H1 (cell line): ENCODE measurements around the gene PRR12. TPM values are rescaled to one million over a fixed set of nuclear protein-coding genes. Genes with fewer than 3 reads are reported as not detected.

Experiments
- CTCF ChIA-PET: fragments of 300-600 bp; sonication (Branson Sonifier 250); formaldehyde crosslinking; loops from one replicate; lab custom pipeline; 2021; ENCODE audit not compliant: partially characterized antibody; lab: Charles Lee
- POLR2A ChIA-PET: fragments of 300-600 bp; sonication (Branson Sonifier 250); formaldehyde crosslinking; loops from one replicate; lab custom pipeline; 2021; ENCODE audit warnings: inconsistent platforms; ENCODE audit not compliant: partially characterized antibody; lab: Charles Lee
- DNase-seq, 2 experiments: peaks; one replicate each; pipeline versions ENCODE4 v3.0.0 to v3.0.0-alpha.2; 2010 to 2022; ENCODE audit warnings: low spot score in 2 of 2, low read depth in 1 of 2, mixed read lengths in 1 of 2
- FAIRE-seq: peaks from 2 replicates; lab custom pipeline; 2011; peaks lifted over from hg19 to GRCh38; lab: Jason Lieb, UNC
- H2AFZ ChIP-seq: 2 replicates; pipeline ENCODE4 v1.8.1; 2012; ENCODE audit warnings: low read length, inconsistent platforms
- H2AK5ac ChIP-seq: 2 replicates; pipeline ENCODE4 v1.6.1; 2013; ENCODE audit warnings: low read depth, low read length
- H2BK120ac ChIP-seq: replicated peaks from 2 replicates; pipeline ENCODE3; 2013; ENCODE audit warnings: low read depth, low read length, inconsistent platforms
- H2BK12ac ChIP-seq: 2 replicates; pipeline ENCODE4 v1.6.1; 2013; ENCODE audit warnings: low read depth, low read length
- H2BK15ac ChIP-seq: 2 replicates; pipeline ENCODE4 v1.6.1; 2013; ENCODE audit warnings: low read length
- H2BK20ac ChIP-seq: 2 replicates; pipeline ENCODE4 v1.6.1; 2013; ENCODE audit warnings: low read length
- H2BK5ac ChIP-seq: 2 replicates; pipeline ENCODE4 v1.6.1; 2013; ENCODE audit warnings: low read depth, low read length
- H3K14ac ChIP-seq: 2 replicates; pipeline ENCODE4 v1.6.1; 2013; ENCODE audit warnings: inconsistent platforms; ENCODE audit not compliant: insufficient read length
- H3K18ac ChIP-seq: 2 replicates; pipeline ENCODE4 v1.6.1; 2013; ENCODE audit warnings: low read length; ENCODE audit errors: extremely low read depth
- H3K23ac ChIP-seq: 2 replicates; pipeline ENCODE4 v1.6.1; 2013; ENCODE audit warnings: inconsistent platforms; ENCODE audit not compliant: insufficient read length
- H3K23me2 ChIP-seq: 2 replicates; pipeline ENCODE4 v1.6.1; 2013; ENCODE audit warnings: low read depth, low read length
- H3K27ac ChIP-seq: 2 replicates; pipeline ENCODE4 v1.6.1; 2011; ENCODE audit warnings: low read depth, low read length, inconsistent platforms
- H3K27me3 ChIP-seq, 4 experiments: replicated peaks in 1 of 4; 1 replicate in 1 of 4; 2 replicates in 3 of 4; pipeline versions ENCODE4 v1.6.1 to v1.8.1; 2011 to 2013; ENCODE audit warnings: low read length in 3 of 4, mild to moderate bottlenecking in 3 of 4, inconsistent platforms in 2 of 4, mixed read lengths in 2 of 4, moderate library complexity in 1 of 4; ENCODE audit not compliant: control insufficient read depth in 3 of 4, insufficient read depth in 3 of 4; ENCODE audit errors: extremely low read depth in 1 of 4
- H3K36me3 ChIP-seq, 4 experiments: 2 replicates each; pipeline versions ENCODE4 v1.6.1 to v1.8.1; 2011 to 2013; ENCODE audit warnings: mild to moderate bottlenecking in 4 of 4, low read length in 3 of 4, moderate library complexity in 2 of 4, control low read depth in 1 of 4, inconsistent platforms in 1 of 4; ENCODE audit not compliant: insufficient read depth in 4 of 4, control insufficient read depth in 2 of 4
- H3K4ac ChIP-seq: replicated peaks from 2 replicates; pipeline ENCODE3; 2013; ENCODE audit warnings: low read length, low read depth, mixed read lengths, inconsistent platforms; ENCODE audit not compliant: insufficient read length
- H3K4me1 ChIP-seq, 4 experiments: replicated peaks in 1 of 4; 1 replicate in 1 of 4; 2 replicates in 3 of 4; pipeline versions ENCODE4 v1.6.1 to v1.8.1; 2011 to 2013; ENCODE audit warnings: low read length in 3 of 4, inconsistent platforms in 2 of 4, mixed read lengths in 1 of 4; ENCODE audit not compliant: insufficient read depth in 4 of 4, control insufficient read depth in 3 of 4
- H3K4me2 ChIP-seq, 2 experiments: 2 replicates each; pipeline versions ENCODE4 v1.6.1 to v1.8.1; 2011 to 2013; ENCODE audit warnings: low read depth in 2 of 2, low read length in 2 of 2, control low read depth in 1 of 2, inconsistent platforms in 1 of 2, mild to moderate bottlenecking in 1 of 2; ENCODE audit not compliant: insufficient read depth in 1 of 2
- H3K4me3 ChIP-seq, 4 experiments: fragments of 200-600, 300-600 bp in 1 of 4; sonication (generic), shearing (Covaris generic), sonication (Bioruptor Twin) in 1 of 4; 2 replicates each; pipeline versions ENCODE4 v1.5.1 to v1.8.1; 2011 to 2016; ENCODE audit warnings: low read length in 4 of 4, low read depth in 3 of 4, control low read depth in 2 of 4, inconsistent platforms in 2 of 4, mild to moderate bottlenecking in 2 of 4, mixed read lengths in 1 of 4, moderate library complexity in 1 of 4; ENCODE audit not compliant: insufficient read depth in 2 of 4; ENCODE audit errors: extremely low read depth in 1 of 4
- H3K56ac ChIP-seq: replicated peaks from 2 replicates; pipeline ENCODE3; 2013; ENCODE audit warnings: low read depth, mild to moderate bottlenecking, mixed read lengths, low read length, inconsistent platforms; ENCODE audit not compliant: insufficient read length
- H3K79me1 ChIP-seq: 2 replicates; pipeline ENCODE4 v1.6.1; 2013; ENCODE audit warnings: low read depth, low read length, control low read depth
- H3K79me2 ChIP-seq, 2 experiments: 2 replicates each; pipeline versions ENCODE4 v1.6.1 to v1.8.1; 2012 to 2013; ENCODE audit warnings: low read length in 2 of 2, mild to moderate bottlenecking in 2 of 2, inconsistent platforms in 1 of 2; ENCODE audit not compliant: insufficient read depth in 2 of 2, control insufficient read depth in 1 of 2
- H3K9ac ChIP-seq, 4 experiments: replicated peaks in 1 of 4; 1 replicate in 1 of 4; 2 replicates in 3 of 4; pipeline versions ENCODE4 v1.6.1 to v1.8.1; 2011 to 2013; ENCODE audit warnings: low read depth in 3 of 4, low read length in 3 of 4, control low read depth in 2 of 4, mild to moderate bottlenecking in 2 of 4, moderate library complexity in 2 of 4, inconsistent platforms in 1 of 4; ENCODE audit errors: extremely low read depth in 1 of 4
- H3K9me3 ChIP-seq, 2 experiments: 2 replicates each; pipeline versions ENCODE4 v1.6.1 to v1.8.1; 2012 to 2013; ENCODE audit warnings: mild to moderate bottlenecking in 2 of 2, moderate library complexity in 2 of 2, control low read depth in 1 of 2, inconsistent platforms in 1 of 2, low read depth in 1 of 2, low read length in 1 of 2, mixed read lengths in 1 of 2; ENCODE audit not compliant: insufficient read depth in 2 of 2
- H4K20me1 ChIP-seq, 2 experiments: replicated peaks in 1 of 2; 2 replicates each; pipeline versions ENCODE3 to v1.8.1; 2011 to 2013; ENCODE audit warnings: inconsistent platforms in 2 of 2, low read length in 2 of 2, mild to moderate bottlenecking in 1 of 2; ENCODE audit not compliant: insufficient read depth in 2 of 2, control insufficient read depth in 1 of 2
- H4K5ac ChIP-seq: 2 replicates; pipeline ENCODE4 v1.6.1; 2013; ENCODE audit warnings: low read length, low read depth, mixed read lengths, inconsistent platforms; ENCODE audit not compliant: insufficient read length
- H4K8ac ChIP-seq: 2 replicates; pipeline ENCODE4 v1.8.0; 2013; ENCODE audit warnings: mild to moderate bottlenecking, moderate library complexity, low read length, inconsistent platforms; ENCODE audit not compliant: insufficient read depth; ENCODE audit errors: extremely low read depth
- H4K91ac ChIP-seq: replicated peaks from 2 replicates; pipeline ENCODE3; 2013; ENCODE audit warnings: low read length, mixed read lengths, inconsistent platforms; ENCODE audit not compliant: insufficient read length
- CBX8 ChIP-seq: fragments of 300-800, 300-1000 bp; sonication (generic); IDR thresholded peaks from 2 replicates; pipeline ENCODE4 v1.7.1; 2016; ENCODE audit warnings: low read depth, low read length, borderline replicate concordance
- HDAC2 ChIP-seq, 2 experiments: fragments of 300-600 bp in 1 of 2; sonication (generic) in 1 of 2; IDR thresholded peaks; 2 replicates each; pipeline ENCODE4 v1.6.1; 2011 to 2012; ENCODE audit warnings: low read depth in 2 of 2, low read length in 2 of 2, mild to moderate bottlenecking in 2 of 2, moderate library complexity in 2 of 2, borderline replicate concordance in 1 of 2, inconsistent platforms in 1 of 2
- NRF1 ChIP-seq: IDR thresholded peaks from 2 replicates; pipeline ENCODE4 v1.6.1; 2011; ENCODE audit warnings: mild to moderate bottlenecking, low read depth, low read length, improper control_type of control experiment
- SIRT6 ChIP-seq: IDR thresholded peaks from one replicate; pipeline ENCODE4 v1.7.1; 2012; ENCODE audit warnings: low read length, inconsistent platforms
- WGBS, 2 experiments: shearing (Covaris generic) in 1 of 2; methylation state at CpG; one replicate each; pipeline versions ENCODE4 v1.1.6 to v1.1.7; 2013 to 2015; ENCODE audit warnings: low lambda C conversion rate in 2 of 2, mixed read lengths in 2 of 2, inconsistent platforms in 1 of 2, low coverage in 1 of 2, missing lambda C conversion rate in 1 of 2; ENCODE audit not compliant: insufficient replicate concordance in 2 of 2, insufficient coverage in 1 of 2, insufficient read length in 1 of 2; ENCODE audit errors: extremely low coverage in 1 of 2, missing lambda C conversion rate in 1 of 2; 5-methylcytosine and 5-hydroxymethylcytosine counted together
- polyA plus RNA-seq, 7 experiments: library from polyadenylated mRNA; depleted of rRNA in 3 of 7; stranded (reverse) in 5 of 7; unstranded in 2 of 7; fragments of >200 nt in 5 of 7; fragments of 200-250 nt in 2 of 7; gene quantifications; 1 replicate in 5 of 7; 2 replicates in 1 of 7; 4 replicates in 1 of 7; pipeline versions ENCODE4 v1.2.1 to v1.2.3, GENCODE V29; 2011 to 2013; ENCODE audit warnings: missing spikeins in 2 of 7, mixed read lengths in 2 of 7
- total RNA-seq: library from RNA; stranded (reverse); fragmentation: NEBNext Ultra II Directional; extraction: Animal tissue kit (Norgen Biotek cat#: 25700); gene quantifications from 2 replicates; pipeline ENCODE4 v1.2.1, GENCODE V29; 2021

The PRR12 gene
- total and polyA plus RNA-seq, 2 of the 8 experiments (the other 6 are each of a cell fraction or from before 2014, with no cell fraction given) = 2.5 to 59.4 TPM

- no peak overlapping the region for H3K4me2 ChIP-seq
- H4K5ac ChIP-seq = no peak overlapping the region
- H3K23me2 ChIP-seq = no peaks in the 10 kb centered on the region
- H2BK5ac ChIP-seq = no peak overlapping the region
- no peak overlapping the region for H2BK12ac ChIP-seq
- H2BK20ac ChIP-seq = no peak overlapping the region
- WGBS, 2 experiments = 89% methylated on average over 16 of the region's 16 CpGs; no CpG with 5 or more reads in 1 of the 2 experiments
- H3K56ac ChIP-seq = no peak overlapping the region
- H3K79me2 ChIP-seq = no peaks in the 10 kb centered on the region
- no peak overlapping the region for H4K91ac ChIP-seq
- ChIA-PET POLR2A (interaction anchor here (2.9 to 3.5 kb wide), 2 partner anchors 9 to 38 kb away, joined by 14 to 15 read pairs; partner anchors contain the start of genes NOSIP and PRRG2), CTCF (interaction anchor here (0.8 to 8.0 kb wide), 4 partner anchors 8 to 27 kb away, joined by 4 to 56 read pairs (median 6); no protein-coding TSS in a partner anchor)
- H3K4me3 ChIP-seq = no peak overlapping the region
- no peaks in the 10 kb centered on the region for H4K20me1 ChIP-seq
- no peaks in the 10 kb centered on the region for H3K4me1 ChIP-seq
- H2BK120ac ChIP-seq = no peak overlapping the region
- no peak for DNase-seq
- no peak for FAIRE-seq
- no peak overlapping the region for H3K14ac ChIP-seq
- H3K9ac ChIP-seq = no peak overlapping the region
- no peak overlapping the region for H2AK5ac ChIP-seq
- no peak overlapping the region for H3K4ac ChIP-seq
- no peak overlapping the region for H4K8ac ChIP-seq
- no peaks in the 10 kb centered on the region; a peak in 1 of 8 replicates for H3K36me3 ChIP-seq
- no peak overlapping the region for H3K23ac ChIP-seq
- no peak overlapping the region for H2BK15ac ChIP-seq
- H3K18ac ChIP-seq = no peak overlapping the region
- no peak overlapping the region for H3K27ac ChIP-seq
- TF ChIP-seq NRF1 (no peak), SIRT6 (no peak), HDAC2 (IDR thresholded peaks at IDR 0.05; ENCODE audit: borderline replicate concordance in 1 of 2, low read depth in 2 of 2, low read length in 2 of 2) (no peak), CBX8 (no peak)
- H3K27me3 ChIP-seq = no peaks in the 10 kb centered on the region
- H3K79me1 ChIP-seq = no peaks in the 10 kb centered on the region
- no peak overlapping the region for H2AFZ ChIP-seq
- H3K9me3 ChIP-seq = no peaks in the 10 kb centered on the region
These were observed 48.5 kb upstream of the PRR12 start for GRCh38 chr19:49542446-49542845.
